ENCODE measurements around the gene CPHXL2. TPM values are rescaled to one million over a fixed set of nuclear protein-coding genes. Genes with fewer than 3 reads are reported as not detected.

CPHXL2 gene
- total and polyA plus RNA-seq, 2 experiments from 2014 or later: not detected

DNA sequence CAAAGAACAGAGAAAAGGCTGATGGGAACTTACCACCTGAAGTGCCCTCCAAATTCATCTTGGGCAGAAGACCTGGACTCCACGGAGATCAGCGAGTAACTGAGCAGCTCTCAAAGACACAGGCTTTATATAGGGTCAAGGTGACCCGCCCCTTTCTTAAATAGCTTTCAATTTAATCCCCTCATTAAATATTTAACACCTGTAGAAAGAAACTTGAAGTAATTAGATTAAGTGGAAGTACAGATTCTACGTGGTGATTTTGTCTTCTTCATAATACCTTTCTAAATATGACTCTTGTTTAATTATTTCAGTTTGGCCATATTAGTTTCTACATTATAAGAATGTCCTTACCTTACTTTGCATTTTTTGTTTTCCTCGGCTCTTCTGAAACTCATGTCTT is 24.6 kb upstream of the CPHXL2 start, which contains the start of gene DUXB:
DUXB (minus strand) TSS at position 101 of the 400 bp plus-strand sequence; CDS start at position 58, 43 bp downstream.
- Histone ChIP-seq H3K36me3 (ENCODE audit: insufficient read depth) (no peaks in the 10 kb centered on the region), H3K27ac (ENCODE audit: low read depth) (no peak within 1 kb of the TSS), H3K4me2 (no peak within 1 kb of the TSS), H3K9me2 (ENCODE audit: insufficient read depth) (no peaks in the 10 kb centered on the region), H3K4me3 (no peak within 1 kb of the TSS), H2AFZ (no peak within 1 kb of the TSS), H3K27me3 (ENCODE audit: insufficient read depth) (no peaks in the 10 kb centered on the region), H3F3A (replicated peaks; ENCODE audit: low read depth) (no peaks in the 10 kb centered on the region), H3K4me1 (ENCODE audit: insufficient read depth) (peaks cover 7% of the 10 kb centered on the region; the same call in 1 of the 2 replicates), H3K79me2 (replicated peaks; ENCODE audit: insufficient read depth) (no peaks in the 10 kb centered on the region), H4K20me1 (replicated peaks; ENCODE audit: insufficient read depth) (no peaks in the 10 kb centered on the region)
- Mint-ChIP-seq H3K27ac (no peak within 1 kb of the TSS), H3K4me3 (no peak within 1 kb of the TSS), H3K9me3 (peaks cover 70% of the 10 kb centered on the region), H3K27me3 (ENCODE audit: insufficient read depth, low read depth, poor library complexity) (peaks cover 1% of the 10 kb centered on the region), H3K4me1 (no peaks in the 10 kb centered on the region; the same call in 2 of the 3 replicates), H3K36me3 (ENCODE audit: low read depth) (no peaks in the 10 kb centered on the region)
- TF ChIP-seq ZNF331 (CRISPR knock-in tag; IDR thresholded peaks at IDR 0.05; ENCODE audit: low read depth) (no peak), JUNB (IDR thresholded peaks at IDR 0.05; ENCODE audit: unreplicated experiment) (no peak), ZNF114 (CRISPR knock-in tag; IDR thresholded peaks at IDR 0.05) (no peak), CREB1 (CRISPR knock-in tag; IDR thresholded peaks at IDR 0.05; ENCODE audit: low read depth) (no peak), CTCF (conservative IDR thresholded peaks at IDR 0.05; ENCODE audit: low read depth in 2 of 2) (no peak), EZH2phosphoT487 (IDR thresholded peaks at IDR 0.05; ENCODE audit: unreplicated experiment) (no peak), EZH2 (IDR thresholded peaks at IDR 0.05; ENCODE audit: low read depth, unreplicated experiment) (no peak), STAT1 (IDR thresholded peaks at IDR 0.05; ENCODE audit: unreplicated experiment) (no peak), POLR2AphosphoS5 (IDR thresholded peaks at IDR 0.05; ENCODE audit: low read depth) (no peak), ZNF462 (CRISPR knock-in tag; IDR thresholded peaks at IDR 0.05) (no peak), NANOG (IDR thresholded peaks at IDR 0.05; ENCODE audit: borderline replicate concordance) (no peak)
- TF ChIP-seq, protein P1, sequence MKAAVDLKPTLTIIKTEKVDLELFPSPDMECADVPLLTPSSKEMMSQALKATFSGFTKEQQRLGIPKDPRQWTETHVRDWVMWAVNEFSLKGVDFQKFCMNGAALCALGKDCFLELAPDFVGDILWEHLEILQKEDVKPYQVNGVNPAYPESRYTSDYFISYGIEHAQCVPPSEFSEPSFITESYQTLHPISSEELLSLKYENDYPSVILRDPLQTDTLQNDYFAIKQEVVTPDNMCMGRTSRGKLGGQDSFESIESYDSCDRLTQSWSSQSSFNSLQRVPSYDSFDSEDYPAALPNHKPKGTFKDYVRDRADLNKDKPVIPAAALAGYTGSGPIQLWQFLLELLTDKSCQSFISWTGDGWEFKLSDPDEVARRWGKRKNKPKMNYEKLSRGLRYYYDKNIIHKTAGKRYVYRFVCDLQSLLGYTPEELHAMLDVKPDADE (IDR thresholded peaks at IDR 0.05): no peak
- TF ChIP-seq, protein P2, sequence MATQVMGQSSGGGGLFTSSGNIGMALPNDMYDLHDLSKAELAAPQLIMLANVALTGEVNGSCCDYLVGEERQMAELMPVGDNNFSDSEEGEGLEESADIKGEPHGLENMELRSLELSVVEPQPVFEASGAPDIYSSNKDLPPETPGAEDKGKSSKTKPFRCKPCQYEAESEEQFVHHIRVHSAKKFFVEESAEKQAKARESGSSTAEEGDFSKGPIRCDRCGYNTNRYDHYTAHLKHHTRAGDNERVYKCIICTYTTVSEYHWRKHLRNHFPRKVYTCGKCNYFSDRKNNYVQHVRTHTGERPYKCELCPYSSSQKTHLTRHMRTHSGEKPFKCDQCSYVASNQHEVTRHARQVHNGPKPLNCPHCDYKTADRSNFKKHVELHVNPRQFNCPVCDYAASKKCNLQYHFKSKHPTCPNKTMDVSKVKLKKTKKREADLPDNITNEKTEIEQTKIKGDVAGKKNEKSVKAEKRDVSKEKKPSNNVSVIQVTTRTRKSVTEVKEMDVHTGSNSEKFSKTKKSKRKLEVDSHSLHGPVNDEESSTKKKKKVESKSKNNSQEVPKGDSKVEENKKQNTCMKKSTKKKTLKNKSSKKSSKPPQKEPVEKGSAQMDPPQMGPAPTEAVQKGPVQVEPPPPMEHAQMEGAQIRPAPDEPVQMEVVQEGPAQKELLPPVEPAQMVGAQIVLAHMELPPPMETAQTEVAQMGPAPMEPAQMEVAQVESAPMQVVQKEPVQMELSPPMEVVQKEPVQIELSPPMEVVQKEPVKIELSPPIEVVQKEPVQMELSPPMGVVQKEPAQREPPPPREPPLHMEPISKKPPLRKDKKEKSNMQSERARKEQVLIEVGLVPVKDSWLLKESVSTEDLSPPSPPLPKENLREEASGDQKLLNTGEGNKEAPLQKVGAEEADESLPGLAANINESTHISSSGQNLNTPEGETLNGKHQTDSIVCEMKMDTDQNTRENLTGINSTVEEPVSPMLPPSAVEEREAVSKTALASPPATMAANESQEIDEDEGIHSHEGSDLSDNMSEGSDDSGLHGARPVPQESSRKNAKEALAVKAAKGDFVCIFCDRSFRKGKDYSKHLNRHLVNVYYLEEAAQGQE (IDR thresholded peaks at IDR 0.05; ENCODE audit: unreplicated experiment): no peak
- ATAC-seq (no peak), DNase-seq (ENCODE audit: low spot score) (no peak)

Data from GM23338 (cell line).